MM.1S (cell line): Measurements from ENCODE around the gene TRMU.

Experiments
- DNase-seq: peaks from one replicate; pipeline ENCODE4 v3.0.0-alpha.2; 2015
- H2AFZ ChIP-seq: fragments of 300-600 bp; sonication (generic); 2 replicates; pipeline ENCODE4 v1.6.0; 2016; ENCODE audit warnings: antibody characterized with exemption, low read length
- H3F3A ChIP-seq: fragments of 300-600 bp; sonication (generic); 2 replicates; pipeline ENCODE4 v1.6.1; 2016; ENCODE audit warnings: mild to moderate bottlenecking, antibody characterized with exemption, low read length, moderate library complexity, mixed read lengths; ENCODE audit not compliant: insufficient read depth
- H3K27ac ChIP-seq: fragments of 300-600 bp; sonication (generic); 2 replicates; pipeline ENCODE4 v1.5.1; 2016; ENCODE audit warnings: mild to moderate bottlenecking, low read length
- H3K27me3 ChIP-seq: fragments of 300-600 bp; sonication (generic); replicated peaks from 2 replicates; pipeline ENCODE4 v1.6.0; 2016; ENCODE audit warnings: low read length; ENCODE audit not compliant: insufficient read depth
- H3K36me3 ChIP-seq: fragments of 300-600 bp; sonication (generic); replicated peaks from 2 replicates; pipeline ENCODE4 v1.6.1; 2016; ENCODE audit warnings: mild to moderate bottlenecking, low read length, mixed read lengths; ENCODE audit not compliant: insufficient read depth
- H3K4me1 ChIP-seq: fragments of 300-600 bp; sonication (generic); 2 replicates; pipeline ENCODE4 v1.6.1; 2016; ENCODE audit warnings: low read length, mixed read lengths
- H3K4me2 ChIP-seq: fragments of 300-600 bp; sonication (generic); 2 replicates; pipeline ENCODE4 v1.6.0; 2016; ENCODE audit warnings: low read depth, low read length
- H3K4me3 ChIP-seq: fragments of 300-600 bp; sonication (generic); 2 replicates; pipeline ENCODE4 v1.5.1; 2016; ENCODE audit warnings: low read length, mixed read lengths
- H3K79me2 ChIP-seq: fragments of 300-600 bp; sonication (generic); 2 replicates; pipeline ENCODE4 v1.6.1; 2016; ENCODE audit warnings: mixed run types, low read length, mixed read lengths
- H3K9ac ChIP-seq: fragments of 300-600 bp; sonication (generic); 2 replicates; pipeline ENCODE4 v1.6.1; 2016; ENCODE audit warnings: low read length, mixed read lengths
- H3K9me2 ChIP-seq: fragments of 300-600 bp; sonication (generic); replicated peaks from 2 replicates; pipeline ENCODE4 v1.6.1; 2016; ENCODE audit warnings: mild to moderate bottlenecking, low read length, mixed read lengths; ENCODE audit not compliant: insufficient read depth
- H3K9me3 ChIP-seq: fragments of 300-600 bp; sonication (generic); replicated peaks from 2 replicates; pipeline ENCODE4 v1.6.1; 2016; ENCODE audit warnings: mild to moderate bottlenecking, low read length, mixed read lengths; ENCODE audit not compliant: insufficient read depth
- H4K20me1 ChIP-seq: fragments of 300-600 bp; sonication (generic); 2 replicates; pipeline ENCODE4 v1.6.1; 2016; ENCODE audit warnings: mild to moderate bottlenecking, low read length, moderate library complexity, mixed read lengths; ENCODE audit not compliant: insufficient read depth
- EZH2 ChIP-seq: fragments of 300-600 bp; sonication (generic); optimal IDR thresholded peaks from 2 replicates; pipeline ENCODE3; 2017; ENCODE audit warnings: low read depth, mild to moderate bottlenecking, antibody characterized with exemption, low read length, mixed read lengths
- EZH2phosphoT487 ChIP-seq: fragments of 300-600 bp; sonication (generic); IDR thresholded peaks from 2 replicates; pipeline ENCODE4 v1.6.1; 2018; ENCODE audit warnings: antibody characterized with exemption, low read length
- TF ChIP-seq, protein P1 (sequence below): fragments of 300-600 bp; sonication (generic); IDR thresholded peaks from 2 replicates; pipeline ENCODE4 v1.5.1; 2016; ENCODE audit warnings: antibody characterized with exemption, low read length, mixed read lengths

Gene TRMU

DNA sequence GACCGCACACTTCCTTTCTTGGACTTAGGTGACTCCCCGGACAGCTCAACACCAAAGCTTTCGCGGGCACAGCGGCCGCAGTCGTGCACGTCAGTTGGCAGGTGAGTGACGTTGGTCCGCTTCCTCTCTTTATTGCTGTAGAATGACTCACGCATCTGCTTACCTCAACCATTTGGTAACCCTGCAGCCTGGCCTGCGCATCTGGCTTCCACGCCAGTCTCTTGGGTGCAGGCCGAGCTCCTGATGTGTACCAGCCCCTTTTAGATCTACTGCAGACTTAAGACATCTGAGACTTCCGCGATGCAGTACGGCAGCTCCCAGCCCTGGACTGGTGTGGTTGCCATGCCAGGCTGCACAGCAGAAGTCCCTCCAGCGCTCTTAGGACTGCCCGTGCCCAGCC is 12.4 kb upstream of the TRMU start:
- H3K9me2 ChIP-seq: no peaks in the 10 kb centered on the region
- no peak overlapping the region for H3K4me3 ChIP-seq
- H2AFZ ChIP-seq: no peak overlapping the region
- no peak overlapping the region for H3K27ac ChIP-seq
- no peaks in the 10 kb centered on the region for H3K9me3 ChIP-seq
- H3K4me1 ChIP-seq: no peaks in the 10 kb centered on the region
- H4K20me1 ChIP-seq: no peaks in the 10 kb centered on the region
- no peak overlapping the region for H3K9ac ChIP-seq
- H3K36me3 ChIP-seq: 0 out of 2 replicates have a peak, but pooled peaks cover 6% of the 10 kb centered on the region
- TF ChIP-seq, protein P1, sequence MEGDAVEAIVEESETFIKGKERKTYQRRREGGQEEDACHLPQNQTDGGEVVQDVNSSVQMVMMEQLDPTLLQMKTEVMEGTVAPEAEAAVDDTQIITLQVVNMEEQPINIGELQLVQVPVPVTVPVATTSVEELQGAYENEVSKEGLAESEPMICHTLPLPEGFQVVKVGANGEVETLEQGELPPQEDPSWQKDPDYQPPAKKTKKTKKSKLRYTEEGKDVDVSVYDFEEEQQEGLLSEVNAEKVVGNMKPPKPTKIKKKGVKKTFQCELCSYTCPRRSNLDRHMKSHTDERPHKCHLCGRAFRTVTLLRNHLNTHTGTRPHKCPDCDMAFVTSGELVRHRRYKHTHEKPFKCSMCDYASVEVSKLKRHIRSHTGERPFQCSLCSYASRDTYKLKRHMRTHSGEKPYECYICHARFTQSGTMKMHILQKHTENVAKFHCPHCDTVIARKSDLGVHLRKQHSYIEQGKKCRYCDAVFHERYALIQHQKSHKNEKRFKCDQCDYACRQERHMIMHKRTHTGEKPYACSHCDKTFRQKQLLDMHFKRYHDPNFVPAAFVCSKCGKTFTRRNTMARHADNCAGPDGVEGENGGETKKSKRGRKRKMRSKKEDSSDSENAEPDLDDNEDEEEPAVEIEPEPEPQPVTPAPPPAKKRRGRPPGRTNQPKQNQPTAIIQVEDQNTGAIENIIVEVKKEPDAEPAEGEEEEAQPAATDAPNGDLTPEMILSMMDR: no peak
- TF ChIP-seq EZH2phosphoT487 (no peak), EZH2 (no peak)
- no peaks in the 10 kb centered on the region for H3K27me3 ChIP-seq
- no peak for DNase-seq
- no peaks in the 10 kb centered on the region for H3F3A ChIP-seq
- peaks cover 47% of the 10 kb centered on the region for H3K79me2 ChIP-seq
- no peak overlapping the region for H3K4me2 ChIP-seq

DNA sequence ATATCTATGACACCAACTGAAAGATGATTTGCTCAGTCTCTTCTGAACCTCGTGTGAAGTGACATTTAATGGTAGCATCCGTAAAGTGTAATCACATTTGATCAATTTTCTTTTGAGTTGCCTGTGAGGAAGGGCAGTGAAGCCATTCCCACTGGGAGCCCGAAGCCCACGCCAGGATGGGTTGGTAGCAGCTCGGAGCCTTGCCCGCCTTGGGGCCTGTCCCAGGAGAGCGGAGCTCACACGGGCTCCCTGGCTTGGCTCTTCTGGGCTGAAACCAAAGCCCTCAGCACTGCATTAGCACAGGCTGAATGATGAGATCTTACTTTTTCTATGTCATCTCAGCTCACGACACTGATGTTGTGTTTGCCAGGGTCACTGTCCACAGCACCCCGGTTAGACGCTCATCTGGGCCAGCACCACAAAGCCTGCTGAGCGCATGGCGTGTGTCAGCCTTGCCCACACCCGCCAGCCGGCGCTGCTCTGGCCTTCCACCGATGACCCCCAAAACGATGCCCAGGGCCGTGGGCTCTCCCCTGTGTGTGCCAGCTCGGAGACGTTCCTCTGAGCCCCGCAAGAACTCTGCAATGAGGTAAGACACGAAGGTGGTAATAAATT is 9.3 kb upstream of the TRMU start:
- H3K4me1 ChIP-seq: no peaks in the 10 kb centered on the region
- H3K36me3 ChIP-seq: 0 out of 2 replicates have a peak, but pooled peaks cover 3% of the 10 kb centered on the region
- peaks cover 20% of the 10 kb centered on the region for H3K79me2 ChIP-seq
- H3K4me3 ChIP-seq: no peak overlapping the region
- no peak overlapping the region for H3K4me2 ChIP-seq
- no peak overlapping the region for H3K9ac ChIP-seq
- TF ChIP-seq EZH2 (no peak), EZH2phosphoT487 (no peak)
- TF ChIP-seq, protein P1: no peak
- H3K9me2 ChIP-seq: no peaks in the 10 kb centered on the region
- H3K27ac ChIP-seq: no peak overlapping the region
- no peaks in the 10 kb centered on the region for H3F3A ChIP-seq
- H4K20me1 ChIP-seq: no peaks in the 10 kb centered on the region
- DNase-seq: no peak
- no peaks in the 10 kb centered on the region for H3K9me3 ChIP-seq
- H3K27me3 ChIP-seq: no peaks in the 10 kb centered on the region
- no peak overlapping the region for H2AFZ ChIP-seq

DNA sequence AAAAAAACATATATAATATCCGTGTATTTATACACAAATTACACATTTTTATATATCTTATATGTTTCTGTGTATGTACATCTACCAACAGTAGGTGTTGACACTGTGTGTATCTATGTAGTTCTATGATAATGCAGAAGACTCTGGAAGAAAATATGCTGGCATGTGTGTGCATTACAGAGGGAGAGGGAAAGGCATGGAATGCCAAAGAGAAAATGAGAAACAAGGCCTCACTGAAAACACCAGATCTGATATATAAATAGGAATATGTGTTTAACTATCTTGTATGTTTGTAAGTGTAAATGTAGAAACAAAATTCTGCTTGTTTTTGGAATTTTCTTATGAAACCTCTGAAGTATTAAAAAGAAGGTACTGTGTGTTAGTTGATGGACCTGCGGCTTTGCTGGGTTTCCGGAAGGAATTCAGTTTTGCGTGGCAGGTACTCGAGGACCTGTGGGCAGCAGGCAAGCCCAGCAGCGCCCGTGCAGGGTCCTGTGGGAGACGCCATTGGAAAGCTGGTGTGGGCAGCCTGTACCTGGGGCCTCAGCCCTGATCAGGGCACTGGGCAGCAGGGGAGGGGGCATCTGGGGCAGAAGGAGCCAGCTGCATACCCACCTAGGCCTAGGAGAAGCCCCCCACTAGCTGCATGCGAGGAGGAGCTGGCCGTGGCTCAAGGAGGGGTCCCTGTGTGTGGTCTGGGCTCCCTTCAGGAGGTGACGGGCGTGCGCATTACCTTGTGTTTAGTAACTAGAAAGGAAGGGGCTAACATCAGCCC is 7.6 kb upstream of the TRMU start:
- no peak overlapping the region for H3K27ac ChIP-seq
- H3K4me3 ChIP-seq: no peak overlapping the region
- H3K4me2 ChIP-seq: no peak overlapping the region
- peaks cover 10% of the 10 kb centered on the region; the same call in 1 of the 2 replicates for H3F3A ChIP-seq
- DNase-seq: no peak
- TF ChIP-seq EZH2: no peak
- no peaks in the 10 kb centered on the region for H3K27me3 ChIP-seq
- no peak overlapping the region for H2AFZ ChIP-seq
- H3K4me1 ChIP-seq: peaks cover 7% of the 10 kb centered on the region
- no peaks in the 10 kb centered on the region for H3K9me2 ChIP-seq
- H3K36me3 ChIP-seq: 0 out of 2 replicates have a peak, but pooled peaks cover 3% of the 10 kb centered on the region
- H3K9ac ChIP-seq: no peak overlapping the region
- no peaks in the 10 kb centered on the region for H3K9me3 ChIP-seq
- no peaks in the 10 kb centered on the region for H4K20me1 ChIP-seq
- peaks cover 10% of the 10 kb centered on the region for H3K79me2 ChIP-seq
